ENCODE data around the gene VKORC1.

The VKORC1 gene

GRCh38 chr16:31073970-31074813 is 20.4 kb downstream of the VKORC1 start, which contains the start of the genes ZNF646 and ZNF668:
TSS of gene ZNF646 (plus strand) at chr16:31074422. CDS start at chr16:31076325, 1,903 bp downstream.
TSS of gene ZNF668 (minus strand) at chr16:31074240. CDS start at chr16:31064459, 9,781 bp downstream.
- ChIA-PET POLR2A (interaction anchor here (0.5 to 3.3 kb wide), 7 partner anchors 9 to 179 kb away, joined by 3 to 21 read pairs (median 4); partner anchors contain the start of genes FUS, KAT8 and STX4), CTCF (interaction anchor here (0.8 to 2.6 kb wide), 8 partner anchors 9 to 368 kb away, joined by 3 to 9 read pairs (median 4); partner anchors contain the start of genes HSD3B7 and ZNF843)
- TF ChIP-seq CTCF (IDR thresholded peaks at IDR 0.05; ENCODE audit: control extremely low read depth, extremely low read depth, low read depth, missing control alignments) = no peak
- DNase-seq (ENCODE audit: extremely low spot score) = peak; percentile 94

DNA sequence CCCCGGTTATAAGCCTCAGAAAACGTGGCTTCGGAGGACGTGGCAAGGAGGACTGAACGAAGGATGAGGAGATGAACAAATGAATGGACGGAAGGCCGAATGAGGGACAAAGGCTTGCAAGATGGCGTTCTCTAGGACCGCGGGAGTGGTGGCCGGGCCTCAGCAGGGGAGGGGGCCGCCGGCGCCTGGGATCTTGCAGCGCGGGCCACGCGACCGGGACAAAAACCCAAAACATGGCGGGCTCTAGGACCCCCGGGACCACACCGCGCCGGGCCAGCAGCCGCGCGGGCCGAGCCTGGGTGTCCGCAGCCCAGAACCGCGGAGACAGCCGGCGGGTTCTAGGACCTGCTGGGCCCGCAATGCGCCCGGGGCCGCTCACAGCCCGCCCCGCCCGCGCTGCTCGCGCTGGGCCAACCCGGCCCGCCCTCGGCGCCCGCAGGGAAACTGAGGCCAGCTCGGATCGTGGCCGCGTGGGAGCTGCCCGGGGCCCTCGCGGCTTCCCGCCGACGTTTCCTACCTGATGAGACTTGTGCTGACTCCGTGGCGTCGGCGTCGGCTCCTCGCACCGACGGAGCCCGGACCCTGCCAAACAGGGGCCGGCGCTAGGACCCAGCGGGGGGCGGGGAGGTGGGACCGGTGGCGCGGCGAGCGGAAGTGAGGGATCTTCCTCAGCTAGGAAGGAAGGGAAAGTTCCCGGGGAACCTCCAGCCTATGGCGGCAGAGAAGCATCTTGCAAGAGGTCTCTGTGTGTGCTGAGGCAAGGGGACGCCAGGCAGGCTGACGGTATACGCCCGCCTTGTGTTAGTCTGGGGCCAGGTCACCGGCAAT is 21.2 kb downstream of the VKORC1 start:
- TF ChIP-seq CTCF (IDR thresholded peaks at IDR 0.05; ENCODE audit: control extremely low read depth, extremely low read depth, low read depth, missing control alignments) = no peak
- peak; percentile 87 for DNase-seq (ENCODE audit: extremely low spot score)
- ChIA-PET POLR2A (interaction anchor here (0.5 to 3.3 kb wide), 8 partner anchors 8 to 180 kb away, joined by 3 to 21 read pairs (median 4); partner anchors contain the start of genes FUS, KAT8 and STX4), CTCF (interaction anchor here (0.8 to 2.6 kb wide), 8 partner anchors 8 to 369 kb away, joined by 3 to 9 read pairs (median 4); partner anchors contain the start of genes HSD3B7 and ZNF843)

GRCh38 chr16:31072540-31073141 is 22.0 kb downstream of the VKORC1 start:
- TF ChIP-seq CTCF (IDR thresholded peaks at IDR 0.05; ENCODE audit: control extremely low read depth, extremely low read depth, low read depth, missing control alignments) = no peak
- POLR2A ChIA-PET = interaction anchor here (0.6 to 3.3 kb wide), 3 partner anchors 45 to 107 kb away, joined by 3 to 21 read pairs (median 3); partner anchors contain the start of genes FUS and KAT8
- DNase-seq (ENCODE audit: extremely low spot score) = peak; percentile 52
- CTCF ChIA-PET = interaction anchor here (1.0 to 2.6 kb wide), 7 partner anchors 8 to 370 kb away, joined by 3 to 9 read pairs (median 6); partner anchors contain the start of genes HSD3B7 and ZNF843

DNA sequence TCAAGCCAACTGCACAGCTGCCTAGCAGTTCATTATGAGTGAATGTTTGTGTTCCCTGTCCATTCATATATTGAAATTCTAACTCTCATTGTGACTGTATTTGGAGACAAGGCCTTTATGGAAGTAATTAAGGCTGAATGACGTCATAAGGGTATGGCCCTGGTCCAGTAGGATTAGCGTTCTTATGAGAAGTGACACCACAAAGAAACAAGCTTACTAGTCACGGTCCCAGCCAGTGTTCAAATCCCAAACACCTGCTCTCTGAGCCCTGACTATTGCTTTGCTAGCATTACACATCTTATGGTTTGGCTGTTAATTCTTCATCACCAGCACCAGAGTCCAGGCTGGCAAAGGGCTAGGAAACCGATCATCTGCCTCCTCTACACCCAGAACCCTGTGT is 22.7 kb downstream of the VKORC1 start:
- TF ChIP-seq CTCF (IDR thresholded peaks at IDR 0.05; ENCODE audit: control extremely low read depth, extremely low read depth, low read depth, missing control alignments) = no peak
- CTCF ChIA-PET = interaction anchor here (1.0 to 2.6 kb wide), 4 partner anchors 11 to 118 kb away, joined by 3 to 9 read pairs (median 6); partner anchors contain the start of gene HSD3B7
- POLR2A ChIA-PET = no interaction called here
- DNase-seq (ENCODE audit: extremely low spot score) = no peak

- POLR2A ChIA-PET = no interaction called here
These were observed 27.3 kb downstream of the VKORC1 start for GRCh38 chr16:31067342-31067741.

More at GRCh38 chr16:31067342-31067741, 27.3 kb downstream of the VKORC1 start:
- CTCF ChIA-PET = interaction anchor here (1.0 to 2.8 kb wide), 2 partner anchors 10 to 83 kb away, joined by 3 to 8 read pairs; partner anchors contain the start of gene HSD3B7
- no peak for DNase-seq (ENCODE audit: extremely low spot score)
- no peak for TF ChIP-seq CTCF (IDR thresholded peaks at IDR 0.05; ENCODE audit: control extremely low read depth, extremely low read depth, low read depth, missing control alignments)
